Activated B cell treated with CpG ODN at 0.5 μM for 24 hours (primary cell): Measurements from ENCODE around the gene SH3TC1. TPM values are rescaled to one million over a fixed set of nuclear protein-coding genes. Genes with fewer than 3 reads are reported as not detected.

Experiments used
- ATAC-seq: fragments of 200-7000 bp; cut with Tn5 transposase; one replicate; pipeline ENCODE4 v1.10.0; 2021; ENCODE audit warnings: low read depth, mild to moderate bottlenecking, moderate library complexity
- CTCF ChIA-PET: fragments of 350-600 bp; sonication (Branson Sonifier 250); formaldehyde crosslinking; loops from one replicate; lab custom pipeline; 2021; ENCODE audit warnings: antibody characterized with exemption; lab: Charles Lee
- POLR2A ChIA-PET: fragments of 350-600 bp; sonication (Branson Sonifier 250); formaldehyde crosslinking; loops from one replicate; lab custom pipeline; 2021; ENCODE audit warnings: antibody characterized with exemption; lab: Charles Lee
- DNase-seq: peaks from one replicate; pipeline ENCODE4 v3.0.0; 2022
- H3K27ac Mint-ChIP-seq: one replicate; pipeline ENCODE4 v1.8.0; 2020; ENCODE audit warnings: mixed read lengths
- H3K27me3 Mint-ChIP-seq: one replicate; pipeline ENCODE4 v1.8.0; 2021; ENCODE audit warnings: mixed read lengths
- H3K36me3 Mint-ChIP-seq: one replicate; pipeline ENCODE4 v1.8.0; 2021; ENCODE audit warnings: low read depth, mixed read lengths
- H3K4me1 Mint-ChIP-seq: one replicate; pipeline ENCODE4 v1.8.0; 2021; ENCODE audit warnings: mixed read lengths
- H3K4me3 Mint-ChIP-seq: one replicate; pipeline ENCODE4 v1.8.0; 2020; ENCODE audit warnings: mild to moderate bottlenecking, mixed read lengths
- H3K9me3 Mint-ChIP-seq: one replicate; pipeline ENCODE4 v1.8.0; 2020; ENCODE audit warnings: mixed read lengths
- intact Hi-C: fragments of 100-400 bp; cut with micrococcal nuclease; formaldehyde crosslinking; loops from one replicate; pipeline ENCODE4 v1.15.1; 2024
- total RNA-seq: library from RNA; stranded (reverse); gene quantifications from 2 replicates; pipeline ENCODE4 v1.2.3, GENCODE V29; 2022
- TF ChIP-seq, protein P1 (sequence below): fragments of 200-600 bp; IDR thresholded peaks from one replicate; pipeline ENCODE4 v1.8.0; 2022; ENCODE audit warnings: antibody characterized with exemption, mild to moderate bottlenecking

SH3TC1 gene
- total RNA-seq, 1 donor from 2014 or later, result 135 TPM

DNA sequence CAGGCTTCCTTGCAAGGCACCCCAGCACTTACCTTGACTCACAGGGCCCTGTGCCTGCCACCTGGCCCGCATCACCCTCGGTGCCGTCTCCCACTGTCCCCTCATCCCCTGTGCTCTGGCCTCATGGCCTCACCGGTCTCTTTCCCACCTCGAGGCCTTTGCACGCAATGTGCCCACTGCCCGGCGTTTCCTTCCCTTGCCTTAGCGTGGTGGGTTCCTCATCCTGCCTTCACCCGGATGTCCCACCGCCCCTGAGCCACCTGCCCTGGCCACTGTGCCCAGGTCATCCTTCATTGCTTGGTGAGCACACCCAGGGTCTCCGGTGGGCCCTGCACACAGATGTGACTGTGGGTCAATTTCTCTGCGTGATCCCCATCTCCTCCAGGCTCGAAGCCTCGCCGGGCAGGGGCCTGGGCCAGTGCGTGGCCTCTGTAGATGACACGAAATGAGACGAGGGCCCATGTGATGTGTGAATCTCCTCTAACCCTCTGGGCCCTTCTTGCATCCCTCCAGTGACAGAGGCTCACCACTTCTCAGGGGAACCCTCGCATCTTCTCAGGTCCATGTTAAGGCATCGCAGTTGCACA is 75.1 kb downstream of the SH3TC1 start:
- CTCF ChIA-PET, result no interaction called here
- no peak overlapping the region for H3K4me3 Mint-ChIP-seq

DNA sequence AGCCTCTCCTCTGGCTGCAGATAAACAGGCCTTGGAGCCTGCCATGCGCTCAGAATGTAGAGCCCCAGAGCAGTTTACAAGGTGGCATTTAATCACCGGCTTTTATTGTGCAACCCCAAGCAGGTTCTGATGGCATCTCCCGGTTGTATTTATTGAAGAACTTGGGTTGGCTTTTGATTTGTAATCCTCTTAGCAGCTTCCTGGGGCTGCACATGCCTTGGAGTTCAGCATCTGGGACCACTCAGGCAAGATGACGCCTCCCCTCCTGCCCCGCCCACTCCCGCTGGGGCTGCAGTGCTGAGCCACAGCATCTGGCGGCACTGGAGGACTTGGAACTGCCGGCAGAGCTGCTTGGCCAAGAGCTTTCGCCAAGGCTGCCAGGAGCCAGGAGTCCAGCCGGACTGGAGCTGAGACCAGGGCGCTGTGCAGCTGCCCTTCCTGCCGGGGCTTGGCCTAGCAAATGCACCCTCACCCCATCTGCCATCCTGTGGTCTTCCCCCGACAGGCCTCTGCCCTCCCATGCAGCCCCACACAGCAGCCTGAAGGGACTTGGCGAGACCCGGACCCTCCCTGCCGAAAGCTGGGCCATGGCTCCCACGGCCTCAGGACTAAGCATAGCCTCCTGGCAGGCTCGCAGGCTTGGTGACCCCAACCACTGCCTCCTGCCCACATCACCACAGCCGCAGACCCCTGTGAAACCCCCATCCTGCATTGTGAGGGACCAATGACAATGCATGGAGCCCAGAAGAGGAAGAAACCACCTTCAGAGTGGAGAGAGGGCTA is 75.9 kb downstream of the SH3TC1 start:
- CTCF ChIA-PET, result no interaction called here
- H3K36me3 Mint-ChIP-seq, result no peaks in the 10 kb centered on the region
- no peaks in the 10 kb centered on the region for H3K4me1 Mint-ChIP-seq
- ATAC-seq (no peak), DNase-seq (no peak)
- intact Hi-C loops, result no loop called here
- H3K4me3 Mint-ChIP-seq, result no peak overlapping the region
- no peak overlapping the region for H3K27ac Mint-ChIP-seq
- TF ChIP-seq, protein P1, sequence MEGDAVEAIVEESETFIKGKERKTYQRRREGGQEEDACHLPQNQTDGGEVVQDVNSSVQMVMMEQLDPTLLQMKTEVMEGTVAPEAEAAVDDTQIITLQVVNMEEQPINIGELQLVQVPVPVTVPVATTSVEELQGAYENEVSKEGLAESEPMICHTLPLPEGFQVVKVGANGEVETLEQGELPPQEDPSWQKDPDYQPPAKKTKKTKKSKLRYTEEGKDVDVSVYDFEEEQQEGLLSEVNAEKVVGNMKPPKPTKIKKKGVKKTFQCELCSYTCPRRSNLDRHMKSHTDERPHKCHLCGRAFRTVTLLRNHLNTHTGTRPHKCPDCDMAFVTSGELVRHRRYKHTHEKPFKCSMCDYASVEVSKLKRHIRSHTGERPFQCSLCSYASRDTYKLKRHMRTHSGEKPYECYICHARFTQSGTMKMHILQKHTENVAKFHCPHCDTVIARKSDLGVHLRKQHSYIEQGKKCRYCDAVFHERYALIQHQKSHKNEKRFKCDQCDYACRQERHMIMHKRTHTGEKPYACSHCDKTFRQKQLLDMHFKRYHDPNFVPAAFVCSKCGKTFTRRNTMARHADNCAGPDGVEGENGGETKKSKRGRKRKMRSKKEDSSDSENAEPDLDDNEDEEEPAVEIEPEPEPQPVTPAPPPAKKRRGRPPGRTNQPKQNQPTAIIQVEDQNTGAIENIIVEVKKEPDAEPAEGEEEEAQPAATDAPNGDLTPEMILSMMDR, result no peak
- no peaks in the 10 kb centered on the region for H3K9me3 Mint-ChIP-seq
- peaks cover 24% of the 10 kb centered on the region for H3K27me3 Mint-ChIP-seq
- POLR2A ChIA-PET, result no interaction called here

More for the DNA sequence above, 75.1 kb downstream of the SH3TC1 start:
- POLR2A ChIA-PET, result no interaction called here
- Mint-ChIP-seq H3K4me1 (no peaks in the 10 kb centered on the region), H3K36me3 (no peaks in the 10 kb centered on the region), H3K27me3 (peaks cover 26% of the 10 kb centered on the region), H3K9me3 (no peaks in the 10 kb centered on the region), H3K27ac (no peak overlapping the region)
- ATAC-seq, result no peak
- DNase-seq, result no peak
- intact Hi-C loops, result no loop called here
- TF ChIP-seq, protein P1, result no peak

DNA sequence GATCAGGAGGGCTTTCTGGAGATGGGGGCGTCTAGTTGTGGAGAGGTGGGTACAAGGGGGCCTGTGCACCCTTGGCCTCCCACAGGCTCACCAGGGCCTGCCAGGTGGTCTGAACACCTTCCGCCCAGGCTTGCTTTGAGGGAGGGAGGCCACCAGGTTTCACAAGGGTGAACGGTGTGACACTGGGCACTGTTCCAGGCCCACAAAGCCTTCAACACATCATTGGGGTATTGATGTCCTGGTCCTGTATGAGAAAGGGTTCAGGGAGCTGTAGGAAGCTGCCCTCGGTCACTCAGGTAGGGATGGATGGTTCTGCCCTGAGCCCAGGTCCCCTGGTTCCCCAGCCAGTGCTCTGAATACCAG is 76.4 kb downstream of the SH3TC1 start:
- Mint-ChIP-seq H3K4me1 (no peaks in the 10 kb centered on the region), H3K27ac (no peak overlapping the region), H3K36me3 (no peaks in the 10 kb centered on the region), H3K4me3 (no peak overlapping the region), H3K9me3 (no peaks in the 10 kb centered on the region), H3K27me3 (peaks cover 23% of the 10 kb centered on the region)
- DNase-seq (no peak), ATAC-seq (no peak)
- ChIA-PET CTCF (no interaction called here), POLR2A (no interaction called here)
- TF ChIP-seq, protein P1, result no peak
- intact Hi-C loops, result no loop called here

DNA sequence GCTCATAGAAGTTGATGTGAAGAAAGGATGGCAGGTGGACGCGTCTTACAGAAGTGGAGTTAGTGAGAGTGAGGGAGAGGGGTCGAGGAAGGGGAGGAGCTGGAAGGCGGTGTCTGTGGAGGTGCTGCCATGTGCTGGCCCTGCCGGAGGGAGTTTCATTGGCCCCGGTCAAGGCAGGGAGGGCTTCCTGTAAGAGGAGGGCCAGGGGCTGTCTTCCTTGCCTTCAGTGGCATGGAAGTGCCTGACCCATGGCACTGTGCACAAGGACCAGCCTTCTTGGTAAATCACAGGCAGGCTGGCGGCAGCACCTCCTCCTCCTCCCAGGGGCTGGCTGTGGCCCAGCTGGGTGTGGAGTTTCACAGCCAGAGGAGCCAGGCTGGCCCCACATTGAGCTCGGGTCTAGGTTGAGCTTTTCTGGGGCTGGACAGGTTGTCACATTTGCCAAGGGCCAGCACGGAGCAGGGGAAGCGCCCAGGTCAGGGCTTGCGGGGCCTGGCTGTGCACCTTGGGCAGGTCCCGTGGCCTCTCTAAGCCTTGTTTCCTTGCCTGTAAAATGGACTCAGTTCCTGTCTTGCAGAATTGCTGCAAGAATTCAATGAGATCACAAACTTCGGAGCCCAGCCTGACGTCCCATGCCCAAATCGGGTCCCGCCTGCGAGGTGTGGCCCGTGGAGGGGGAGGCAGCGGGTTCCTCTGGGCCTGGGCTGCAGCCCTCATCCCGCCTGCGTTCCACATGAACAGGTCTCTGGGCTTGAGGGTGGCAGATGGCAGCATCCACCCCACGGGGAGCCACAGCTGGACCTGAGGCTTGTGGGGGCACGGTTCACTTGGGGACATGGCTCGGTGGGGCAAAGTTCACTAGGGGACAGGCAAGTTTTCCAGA is 77.5 kb downstream of the SH3TC1 start:
- no peak overlapping the region for H3K27ac Mint-ChIP-seq
- ChIA-PET POLR2A (no interaction called here), CTCF (no interaction called here)
- H3K27me3 Mint-ChIP-seq, result peaks cover 14% of the 10 kb centered on the region
- no peak overlapping the region for H3K4me3 Mint-ChIP-seq
- TF ChIP-seq, protein P1, result no peak
- no peaks in the 10 kb centered on the region for H3K9me3 Mint-ChIP-seq
- no peaks in the 10 kb centered on the region for H3K4me1 Mint-ChIP-seq
- ATAC-seq (no peak), DNase-seq (no peak)
- intact Hi-C loops, result no loop called here
- no peaks in the 10 kb centered on the region for H3K36me3 Mint-ChIP-seq
